Measurements from ENCODE around the gene ACSF2.

Gene ACSF2

GRCh38 chr17:50478391-50479381 is 52.7 kb downstream of the ACSF2 start, which contains the start of gene RSAD1:
RSAD1 (plus strand) TSS chr17:50478860; CDS start chr17:50478885, 25 bp downstream.
- DNase-seq (ENCODE audit: low read depth): peak; percentile 82

GRCh38 chr17:50479522-50480141 is 53.6 kb downstream of the ACSF2 start:
- peak; percentile 44 for DNase-seq (ENCODE audit: low read depth)

GRCh38 chr17:50480142-50480764 is 54.2 kb downstream of the ACSF2 start:
- DNase-seq (ENCODE audit: low read depth): no peak

GRCh38 chr17:50480854-50481490 is 55.0 kb downstream of the ACSF2 start:
- no peak for DNase-seq (ENCODE audit: low read depth)

GRCh38 chr17:50481648-50482047 is 55.6 kb downstream of the ACSF2 start:
- no peak for DNase-seq (ENCODE audit: low read depth)

GRCh38 chr17:50482110-50482509 is 56.1 kb downstream of the ACSF2 start:
- no peak for DNase-seq (ENCODE audit: low read depth)

- peak; percentile 48 for DNase-seq (ENCODE audit: low read depth)
Measured at GRCh38 chr17:50482516-50482915, 56.5 kb downstream of the ACSF2 start.

- no peak for DNase-seq (ENCODE audit: low read depth)
Measured at GRCh38 chr17:50483266-50483665, 57.2 kb downstream of the ACSF2 start.

GRCh38 chr17:50484386-50485155 is 58.6 kb downstream of the ACSF2 start:
- no peak for DNase-seq (ENCODE audit: low read depth)

GRCh38 chr17:50487213-50488096 is 61.4 kb downstream of the ACSF2 start:
- no peak for DNase-seq (ENCODE audit: low read depth)

- no peak for DNase-seq (ENCODE audit: low read depth)
Measured at GRCh38 chr17:50488880-50489279, 62.9 kb downstream of the ACSF2 start.

GRCh38 chr17:50491505-50491904 is 65.5 kb downstream of the ACSF2 start:
- no peak for DNase-seq (ENCODE audit: low read depth)

- no peak for DNase-seq (ENCODE audit: low read depth)
Measured at GRCh38 chr17:50492214-50492613, 66.2 kb downstream of the ACSF2 start.

- DNase-seq (ENCODE audit: low read depth): no peak
Measured at GRCh38 chr17:50493744-50494143, 67.7 kb downstream of the ACSF2 start.

- DNase-seq (ENCODE audit: low read depth): no peak
Measured at GRCh38 chr17:50495217-50495823, 69.3 kb downstream of the ACSF2 start.

- no peak for DNase-seq (ENCODE audit: low read depth)
Measured at GRCh38 chr17:50495918-50496317, 69.9 kb downstream of the ACSF2 start.

GRCh38 chr17:50498021-50498874 is 72.2 kb downstream of the ACSF2 start:
- DNase-seq (ENCODE audit: low read depth): no peak

GRCh38 chr17:50499270-50499669 is 73.3 kb downstream of the ACSF2 start:
- DNase-seq (ENCODE audit: low read depth): no peak

GRCh38 chr17:50499721-50500120 is 73.7 kb downstream of the ACSF2 start:
- no peak for DNase-seq (ENCODE audit: low read depth)

Data from activated T-helper 1 cell treated with Interleukin-2 at 50 U/mL for 16 hours (primary cell).